CD4-positive, CD25-positive, alpha-beta regulatory T cell (primary cell): ENCODE data around the gene AMY1B. TPM values are rescaled to one million over a fixed set of nuclear protein-coding genes. Genes with fewer than 3 reads are reported as not detected.
"Not testable (repeated sequence)": the region's sequence is repeated elsewhere in the genome, so short reads cannot be mapped to it uniquely, and the experiment has no call there.

Experiments used
- ATAC-seq, 2 donors: fragments of 150-1000 bp; cut with Tn5 transposase; one replicate each; pipeline ENCODE4 v1.10.0; 2021; ENCODE audit warnings: low read depth in 2 of 2, moderate number of reproducible peaks in 2 of 2, moderate library complexity in 1 of 2
- DNase-seq, 3 donors: peaks; one replicate each; pipeline versions ENCODE4 v3.0.0 to v3.0.0-alpha.2; 2012 to 2022; ENCODE audit warnings: mixed read lengths in 1 of 3
- H3K27ac ChIP-seq: one replicate; pipeline ENCODE4 v1.7.0; 2013; ENCODE audit warnings: mild to moderate bottlenecking, low read length; ENCODE audit not compliant: insufficient read depth, poor library complexity, severe bottlenecking
- H3K27me3 ChIP-seq: one replicate; pipeline ENCODE4 v1.7.0; 2013; ENCODE audit warnings: low read length; ENCODE audit not compliant: control insufficient read depth, insufficient read depth
- H3K36me3 ChIP-seq: one replicate; pipeline ENCODE4 v1.7.0; 2013; ENCODE audit warnings: mild to moderate bottlenecking, low read length, moderate library complexity; ENCODE audit not compliant: control insufficient read depth, insufficient read depth
- H3K4me1 ChIP-seq: 2 replicates; pipeline ENCODE4 v1.7.0; 2013; ENCODE audit warnings: mild to moderate bottlenecking, low read length; ENCODE audit not compliant: insufficient read depth, control insufficient read depth, poor library complexity, severe bottlenecking
- H3K4me3 ChIP-seq: one replicate; pipeline ENCODE4 v1.7.0; 2013; ENCODE audit warnings: low read depth, mild to moderate bottlenecking, low read length, moderate library complexity
- H3K9me3 ChIP-seq, 2 experiments: 1 replicate in 1 of 2; 2 replicates in 1 of 2; pipeline ENCODE4 v1.7.0; 2013; ENCODE audit warnings: low read length in 2 of 2, mild to moderate bottlenecking in 1 of 2, moderate library complexity in 1 of 2; ENCODE audit not compliant: control insufficient read depth in 2 of 2
- H3K27ac Mint-ChIP-seq, 3 donors: one replicate each; pipeline ENCODE4 v1.8.0; 2020 to 2022; ENCODE audit warnings: mild to moderate bottlenecking in 3 of 3, mixed read lengths in 3 of 3, moderate library complexity in 2 of 3
- H3K27me3 Mint-ChIP-seq: one replicate; pipeline ENCODE4 v1.8.0; 2022; ENCODE audit warnings: mild to moderate bottlenecking, mixed read lengths
- H3K36me3 Mint-ChIP-seq: one replicate; pipeline ENCODE4 v1.8.0; 2020; ENCODE audit warnings: mixed read lengths
- H3K4me1 Mint-ChIP-seq, 4 donors: one replicate each; pipeline ENCODE4 v1.8.0; 2020 to 2022; ENCODE audit warnings: mixed read lengths in 4 of 4, mild to moderate bottlenecking in 1 of 4
- H3K4me3 Mint-ChIP-seq, 4 donors: one replicate each; pipeline ENCODE4 v1.8.0; 2020 to 2022; ENCODE audit warnings: mild to moderate bottlenecking in 4 of 4, mixed read lengths in 4 of 4, moderate library complexity in 3 of 4
- H3K9me3 Mint-ChIP-seq, 7 donors: one replicate each; pipeline ENCODE4 v1.8.0; 2020 to 2022; ENCODE audit warnings: mixed read lengths in 7 of 7, mild to moderate bottlenecking in 3 of 7, moderate library complexity in 2 of 7
- polyA plus RNA-seq, 4 donors: library from polyadenylated mRNA; unstranded; fragments of 300-500 nt; fragmentation: Illumina TruSeq; gene quantifications; one replicate each; pipeline ENCODE4 v1.2.3, GENCODE V29; 2021
- total RNA-seq: library from RNA; stranded (reverse); gene quantifications from one replicate; pipeline ENCODE4 v1.2.3, GENCODE V29; 2022

The AMY1B gene
- total RNA-seq (not detected), polyA plus RNA-seq (not detected)

DNA sequence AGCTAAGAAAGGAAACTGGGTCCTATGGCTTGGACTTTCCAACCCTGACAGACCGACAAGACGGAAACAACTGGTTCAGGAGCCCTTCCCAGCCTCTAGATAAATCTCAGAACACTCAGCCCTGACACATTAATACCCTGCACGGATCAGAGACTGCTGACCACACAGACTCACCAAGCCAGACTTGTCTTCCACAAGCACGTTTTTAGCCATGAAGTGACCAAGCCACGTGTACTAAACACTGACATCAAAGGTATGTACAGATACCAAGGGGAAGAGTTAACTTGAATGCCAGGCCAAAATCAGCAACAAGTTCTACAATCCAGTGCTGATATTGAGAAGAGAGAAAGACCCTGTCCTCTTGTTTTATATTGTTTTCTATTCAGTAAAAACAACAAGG is at the start of gene AMY1B:
Gene AMY1B, minus strand, starts transcription at position 101 of the 400 bp plus-strand sequence. CDS start 571 bp downstream, outside the sequence.
- not testable (repeated sequence) for H3K4me3 ChIP-seq, H3K27ac ChIP-seq, H3K4me1 ChIP-seq, H3K36me3 ChIP-seq, H3K9me3 Mint-ChIP-seq, H3K4me3 Mint-ChIP-seq, H3K9me3 ChIP-seq, ATAC-seq, H3K27me3 Mint-ChIP-seq, H3K27ac Mint-ChIP-seq, H3K4me1 Mint-ChIP-seq, H3K36me3 Mint-ChIP-seq, DNase-seq, H3K27me3 ChIP-seq

DNA sequence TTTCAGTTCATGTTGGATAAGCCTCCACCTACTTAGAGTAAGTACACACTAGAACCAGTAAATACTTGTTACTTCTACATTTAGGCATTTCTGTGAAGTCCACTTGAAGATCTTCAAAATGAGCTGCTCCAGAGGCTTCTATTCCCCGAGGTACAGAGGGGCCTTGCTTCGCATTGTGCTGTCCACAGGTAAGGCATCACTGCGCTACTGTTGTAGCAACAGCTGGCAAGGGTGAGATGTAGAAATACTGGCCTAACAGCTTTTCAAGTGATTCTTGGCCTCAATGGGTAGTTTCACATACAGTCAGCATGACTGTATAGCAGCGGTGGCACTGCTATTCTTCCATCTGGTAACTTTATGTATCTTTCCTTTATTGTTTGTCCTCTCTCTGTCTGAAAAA is 49.0 kb upstream of the AMY1B start:
- H3K27me3 Mint-ChIP-seq = not testable (repeated sequence)

DNA sequence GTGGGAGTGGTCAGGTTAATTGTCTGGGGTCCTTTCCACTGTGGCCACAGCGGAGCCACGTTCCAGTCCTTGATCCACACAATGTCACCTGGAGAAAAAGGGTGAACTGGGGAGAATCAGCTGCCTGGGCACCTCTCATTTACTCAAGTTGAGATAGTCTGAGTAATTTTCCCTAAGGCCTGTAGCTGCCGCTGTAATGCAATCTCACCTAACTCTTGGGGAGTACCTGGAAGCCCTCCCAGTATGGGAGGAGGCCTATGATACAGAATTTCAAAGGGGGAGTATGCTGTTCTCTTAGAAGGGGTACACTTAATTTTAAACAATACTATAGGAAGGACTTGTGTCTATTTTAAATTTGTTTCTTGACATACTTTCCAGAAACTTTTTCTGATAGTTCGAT is 48.4 kb upstream of the AMY1B start:
- H3K36me3 Mint-ChIP-seq, H3K4me3 Mint-ChIP-seq, H3K27ac Mint-ChIP-seq, H3K36me3 ChIP-seq, ATAC-seq, H3K9me3 ChIP-seq, H3K9me3 Mint-ChIP-seq, H3K27me3 ChIP-seq, H3K4me1 ChIP-seq, DNase-seq, H3K27me3 Mint-ChIP-seq, H3K27ac ChIP-seq, H3K4me1 Mint-ChIP-seq, H3K4me3 ChIP-seq: not testable (repeated sequence)

More for the DNA sequence above, 49.0 kb upstream of the AMY1B start:
- not testable (repeated sequence) for ATAC-seq, H3K9me3 ChIP-seq, H3K4me1 ChIP-seq, H3K27ac ChIP-seq, H3K4me1 Mint-ChIP-seq, H3K36me3 ChIP-seq, H3K4me3 Mint-ChIP-seq, H3K27ac Mint-ChIP-seq, H3K27me3 ChIP-seq, H3K36me3 Mint-ChIP-seq, H3K9me3 Mint-ChIP-seq, DNase-seq, H3K4me3 ChIP-seq

DNA sequence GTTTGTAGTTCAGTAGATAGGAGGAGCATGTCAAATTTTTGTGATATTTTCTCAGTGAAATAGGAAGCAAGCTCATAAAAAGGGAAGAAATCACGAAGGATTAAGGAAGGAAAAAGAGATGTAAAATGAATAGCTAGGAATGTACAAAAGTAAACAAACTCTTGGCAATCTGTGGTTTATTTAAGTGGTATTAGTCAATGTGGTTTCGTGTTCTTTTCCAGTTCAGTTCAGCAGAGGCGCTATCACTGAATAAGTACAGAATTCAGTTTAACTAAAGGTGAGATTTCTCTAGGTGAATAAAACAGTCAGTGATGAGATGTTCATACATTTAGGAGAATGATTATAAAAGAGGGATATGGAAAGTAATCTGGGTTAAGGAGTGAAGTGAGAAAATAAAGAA is 42.0 kb upstream of the AMY1B start:
- H3K4me3 ChIP-seq, H3K27me3 Mint-ChIP-seq, H3K4me3 Mint-ChIP-seq, DNase-seq, ATAC-seq, H3K4me1 ChIP-seq, H3K9me3 ChIP-seq, H3K27me3 ChIP-seq, H3K36me3 Mint-ChIP-seq, H3K36me3 ChIP-seq, H3K4me1 Mint-ChIP-seq, H3K9me3 Mint-ChIP-seq, H3K27ac Mint-ChIP-seq, H3K27ac ChIP-seq: not testable (repeated sequence)

DNA sequence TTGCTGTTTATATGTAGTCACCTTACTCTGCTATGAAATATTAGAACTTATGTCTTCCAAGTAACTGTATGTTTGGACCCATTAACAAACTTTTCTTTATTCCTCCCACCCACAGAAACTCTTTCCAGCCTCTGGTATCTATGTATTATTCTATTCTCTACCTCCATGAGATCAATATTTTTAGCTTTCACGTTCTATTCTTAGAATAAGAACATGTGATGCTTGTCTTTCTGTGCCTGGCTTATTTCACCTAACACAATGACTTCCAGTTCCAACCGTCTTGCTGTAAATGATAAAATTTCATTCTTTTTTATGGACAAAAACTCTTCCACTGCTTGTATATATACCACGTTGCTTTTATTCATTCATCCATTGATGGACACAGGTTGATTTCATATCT is 39.3 kb upstream of the AMY1B start:
- H3K9me3 Mint-ChIP-seq, H3K27me3 ChIP-seq, DNase-seq, H3K27ac Mint-ChIP-seq, H3K36me3 Mint-ChIP-seq, H3K4me1 ChIP-seq, H3K36me3 ChIP-seq, H3K27me3 Mint-ChIP-seq, H3K4me3 Mint-ChIP-seq, ATAC-seq, H3K27ac ChIP-seq, H3K4me1 Mint-ChIP-seq, H3K9me3 ChIP-seq, H3K4me3 ChIP-seq: not testable (repeated sequence)

DNA sequence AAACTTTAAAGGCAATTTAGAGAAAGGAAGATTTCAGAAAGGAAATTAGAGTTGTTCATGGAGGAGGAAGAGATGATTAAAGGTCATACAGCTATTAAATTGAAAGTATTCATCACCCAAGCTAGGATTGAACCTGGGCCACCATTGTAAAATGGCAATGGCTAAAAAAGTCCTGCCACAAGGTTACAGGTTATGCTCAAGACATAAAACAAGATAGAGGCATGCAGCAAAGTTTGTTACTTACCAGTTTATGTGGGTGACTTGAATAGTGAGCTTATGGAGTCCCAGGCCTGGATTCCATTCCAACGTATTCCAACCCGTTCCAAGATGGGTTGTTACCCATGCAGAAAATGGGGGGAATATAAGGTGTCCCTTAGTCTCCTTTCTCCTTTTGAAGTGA is 25.5 kb upstream of the AMY1B start:
- not testable (repeated sequence) for H3K27me3 Mint-ChIP-seq, H3K27ac Mint-ChIP-seq, ATAC-seq, H3K4me1 Mint-ChIP-seq, H3K4me3 Mint-ChIP-seq, H3K36me3 Mint-ChIP-seq, H3K36me3 ChIP-seq, H3K27ac ChIP-seq, H3K9me3 ChIP-seq, H3K9me3 Mint-ChIP-seq, DNase-seq, H3K27me3 ChIP-seq, H3K4me1 ChIP-seq, H3K4me3 ChIP-seq

DNA sequence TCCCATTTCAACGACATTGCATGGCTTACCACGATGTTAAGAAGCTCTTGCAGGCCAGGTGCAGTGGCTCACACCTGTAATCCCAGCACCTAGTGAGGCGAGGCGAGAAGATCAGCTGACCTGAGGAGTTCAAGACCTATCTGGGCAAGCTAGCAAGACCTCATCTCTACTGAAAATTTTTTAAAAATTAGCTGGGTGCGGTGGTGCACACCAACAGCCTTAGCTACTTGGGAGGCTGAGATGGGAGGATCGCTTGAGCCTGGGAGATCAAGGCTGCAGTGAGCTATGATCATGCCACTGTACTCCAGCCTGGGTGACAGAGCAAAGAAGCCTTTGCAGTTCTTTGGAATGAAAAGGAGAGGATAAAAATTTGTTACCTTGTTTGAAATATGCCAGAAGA is 21.4 kb upstream of the AMY1B start:
- not testable (repeated sequence) for H3K36me3 ChIP-seq, H3K9me3 ChIP-seq, ATAC-seq, H3K9me3 Mint-ChIP-seq, H3K27ac ChIP-seq, H3K27me3 Mint-ChIP-seq, H3K4me3 Mint-ChIP-seq, DNase-seq, H3K27ac Mint-ChIP-seq, H3K36me3 Mint-ChIP-seq, H3K4me1 Mint-ChIP-seq, H3K4me3 ChIP-seq, H3K27me3 ChIP-seq, H3K4me1 ChIP-seq

DNA sequence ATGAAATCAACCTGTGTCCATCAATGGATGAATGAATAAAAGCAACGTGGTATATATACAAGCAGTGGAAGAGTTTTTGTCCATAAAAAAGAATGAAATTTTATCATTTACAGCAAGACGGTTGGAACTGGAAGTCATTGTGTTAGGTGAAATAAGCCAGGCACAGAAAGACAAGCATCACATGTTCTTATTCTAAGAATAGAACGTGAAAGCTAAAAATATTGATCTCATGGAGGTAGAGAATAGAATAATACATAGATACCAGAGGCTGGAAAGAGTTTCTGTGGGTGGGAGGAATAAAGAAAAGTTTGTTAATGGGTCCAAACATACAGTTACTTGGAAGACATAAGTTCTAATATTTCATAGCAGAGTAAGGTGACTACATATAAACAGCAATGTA is 14.4 kb upstream of the AMY1B start:
- H3K27ac ChIP-seq, DNase-seq, H3K27me3 Mint-ChIP-seq, H3K4me1 Mint-ChIP-seq, H3K4me3 Mint-ChIP-seq, H3K4me1 ChIP-seq, H3K27me3 ChIP-seq, H3K9me3 Mint-ChIP-seq, H3K36me3 Mint-ChIP-seq, H3K9me3 ChIP-seq, H3K36me3 ChIP-seq, H3K4me3 ChIP-seq, H3K27ac Mint-ChIP-seq, ATAC-seq: not testable (repeated sequence)
